K562 (cell line): ENCODE results near the gene CC2D1A. TPM values are rescaled to one million over a fixed set of nuclear protein-coding genes. Genes with fewer than 3 reads are reported as not detected.

Experiments
- ATAC-seq: fragments of 200-7000 bp; cut with Tn5 transposase; 3 replicates; pipeline ENCODE4 v1.9.1; 2020; ENCODE audit warnings: moderate library complexity
- BruUV-seq: library from RNA; stranded (reverse); fragments of 400-500 nt; replicated peaks from 2 replicates; lab custom pipeline; 2021; lab: Mats Ljungman, UMichigan
- CTCF ChIA-PET: fragments of 300-600 bp; formaldehyde crosslinking; extraction: SDS; loops from one replicate; lab custom pipeline; 2021; ENCODE audit warnings: low intra/inter-chr PET ratio; lab: Yijun Ruan, JAX
- POLR2A ChIA-PET: fragments of 300-600, 350-650 bp; sonication (Branson Sonifier 250); formaldehyde crosslinking; extraction: SDS; loops from one replicate; lab custom pipeline; 2021; ENCODE audit warnings: antibody characterized with exemption, inconsistent platforms; lab: Yijun Ruan, JAX
- DNase-seq, 4 experiments: peaks; one replicate each; pipeline versions ENCODE4 v3.0.0 to v3.0.0-alpha.2; 2011 to 2018; ENCODE audit warnings: low spot score in 3 of 4, mixed read lengths in 3 of 4; ENCODE audit errors: extremely low read depth in 1 of 4
- FAIRE-seq: peaks from 2 replicates; lab custom pipeline; 2011; peaks lifted over from hg19 to GRCh38; lab: Jason Lieb, UNC
- H2AFZ ChIP-seq: 2 replicates; pipeline ENCODE4 v1.6.0; 2011; ENCODE audit warnings: low read depth, low read length, control low read depth, inconsistent platforms
- H3K27ac ChIP-seq: fragments of 200-600 bp; 3 replicates; pipeline ENCODE4 v1.8.0; 2011; ENCODE audit warnings: low read depth, mild to moderate bottlenecking, control low read depth, inconsistent platforms, low read length, moderate library complexity, mixed read lengths; ENCODE audit errors: extremely low read depth
- H3K27me3 ChIP-seq, 2 experiments: fragments of 300-600 bp in 1 of 2; 2 replicates in 1 of 2; 3 replicates in 1 of 2; pipeline versions ENCODE4 v1.6.0 to v1.8.0; 2011; ENCODE audit warnings: inconsistent platforms in 2 of 2, low read length in 2 of 2, mild to moderate bottlenecking in 1 of 2, mixed read lengths in 1 of 2, moderate library complexity in 1 of 2; ENCODE audit not compliant: control insufficient read depth in 2 of 2, insufficient read depth in 2 of 2
- H3K36me3 ChIP-seq: fragments of 300-600 bp; 3 replicates; pipeline ENCODE4 v1.8.0; 2011; ENCODE audit warnings: mild to moderate bottlenecking, low read length, inconsistent platforms; ENCODE audit not compliant: control insufficient read depth, insufficient read depth
- H3K4me1 ChIP-seq, 2 experiments: fragments of 200-600 bp in 1 of 2; replicated peaks in 1 of 2; 2 replicates in 1 of 2; 3 replicates in 1 of 2; pipeline versions ENCODE4 v1.5.1 to v1.8.0; 2011; ENCODE audit warnings: inconsistent platforms in 2 of 2, low read length in 2 of 2, mild to moderate bottlenecking in 1 of 2, mixed read lengths in 1 of 2, moderate library complexity in 1 of 2; ENCODE audit not compliant: control insufficient read depth in 2 of 2, insufficient read depth in 2 of 2
- H3K4me2 ChIP-seq: 2 replicates; pipeline ENCODE4 v1.6.1; 2011; ENCODE audit warnings: low read length, control low read depth, inconsistent platforms, mixed read lengths; ENCODE audit not compliant: insufficient read depth
- H3K4me3 ChIP-seq: fragments of 200-600 bp; sonication (generic), shearing (Covaris generic); 2 replicates; pipeline ENCODE4 v1.5.1; 2016; ENCODE audit warnings: control low read depth, inconsistent platforms
- H3K79me2 ChIP-seq: fragments of 200-600 bp; 3 replicates; pipeline ENCODE4 v1.8.0; 2011; ENCODE audit warnings: low read length, inconsistent platforms; ENCODE audit not compliant: control insufficient read depth, insufficient read depth
- H3K9ac ChIP-seq, 2 experiments: 2 replicates each; pipeline versions ENCODE4 v1.6.0 to v1.6.1; 2011; ENCODE audit warnings: low read depth in 2 of 2, low read length in 2 of 2, control low read depth in 1 of 2, inconsistent platforms in 1 of 2, mild to moderate bottlenecking in 1 of 2, mixed read lengths in 1 of 2; ENCODE audit not compliant: insufficient read depth in 1 of 2
- H3K9me1 ChIP-seq: one replicate; pipeline ENCODE4 v1.6.0; 2011; ENCODE audit warnings: inconsistent platforms, mild to moderate bottlenecking, low read length, moderate library complexity; ENCODE audit not compliant: control insufficient read depth, insufficient read depth
- H3K9me3 ChIP-seq: replicated peaks from 2 replicates; pipeline ENCODE4 v1.5.1; 2011; ENCODE audit warnings: low read depth, low read length, inconsistent platforms; ENCODE audit not compliant: control insufficient read depth, insufficient read depth
- H4K20me1 ChIP-seq: replicated peaks from 2 replicates; pipeline ENCODE4 v1.6.1; 2011; ENCODE audit warnings: low read length, inconsistent platforms, mixed read lengths; ENCODE audit not compliant: control insufficient read depth, insufficient read depth
- ATF7 ChIP-seq: fragments of 450-650 bp; IDR thresholded peaks from 2 replicates; pipeline ENCODE4 v1.7.1; 2014; ENCODE audit warnings: mild to moderate bottlenecking, moderate library complexity
- NFATC3 ChIP-seq: fragments of 450-650 bp; IDR thresholded peaks from 2 replicates; pipeline ENCODE4 v1.6.1; 2017; ENCODE audit warnings: mild to moderate bottlenecking
- POLR3G ChIP-seq: IDR thresholded peaks from 2 replicates; pipeline ENCODE4 v1.6.1; 2011; ENCODE audit not compliant: insufficient read length, insufficient replicate concordance; ENCODE audit errors: extremely low read depth
- RAD21 ChIP-seq, 2 experiments: fragments of 250-450 bp in 1 of 2; fragments of 450-650 bp in 1 of 2; sonication (Bioruptor Pico) in 1 of 2; formaldehyde crosslinking in 1 of 2; IDR thresholded peaks in 1 of 2; conservative IDR thresholded peaks in 1 of 2; 2 replicates each; pipeline versions ENCODE4 v1.4.0 to v1.8.0; 2020 to 2022; ENCODE audit warnings: mild to moderate bottlenecking in 2 of 2, moderate library complexity in 1 of 2
- RNF2 ChIP-seq: sonication (generic); IDR thresholded peaks from 2 replicates; pipeline ENCODE4 v1.6.1; 2016
- SMC3 ChIP-seq: conservative IDR thresholded peaks from 2 replicates; pipeline ENCODE4 v1.6.1; 2011; ENCODE audit warnings: low read depth, low read length, improper control_type of control experiment; ENCODE audit not compliant: insufficient read depth
- WGBS: fragments of 100-300 bp; shearing (Covaris generic); methylation state at CpG from one replicate; pipeline ENCODE4 v1.1.6; 2016; ENCODE audit warnings: low coverage, mixed read lengths; ENCODE audit not compliant: insufficient coverage; ENCODE audit errors: missing lambda C conversion rate; 5-methylcytosine and 5-hydroxymethylcytosine counted together
- in situ Hi-C: fragments of 300-500 bp; cut with MboI; formaldehyde crosslinking; loops from 4 replicates; pipeline ENCODE4 v1.15.0; 2018; ENCODE audit warnings: inconsistent platforms, mixed read lengths
- intact Hi-C: fragments of 100-400 bp; cut with micrococcal nuclease; formaldehyde crosslinking; loops from 2 replicates; pipeline ENCODE4 v1.14.2; 2022
- polyA plus RNA-seq, 8 experiments: library from polyadenylated mRNA; depleted of rRNA in 4 of 8; stranded (reverse) in 5 of 8; unstranded in 3 of 8; fragments of >200 nt; fragmentation: Nextera tagmentation in 2 of 8; fragmentation: Illumina TruSeq in 1 of 8; extraction: Ambion mirVana in 2 of 8; extraction: Trizol in 1 of 8; gene quantifications; 2 replicates each; pipeline versions ENCODE4 v1.2.1 to v1.2.3, GENCODE V29; 2011 to 2014; ENCODE audit warnings: inconsistent platforms in 1 of 8, missing spikeins in 1 of 8
- total RNA-seq, 7 experiments: library from RNA; depleted of rRNA in 6 of 7; stranded (reverse); fragments of >200 nt in 6 of 7; fragmentation: Illumina TruSeq in 2 of 7; extraction: Trizol in 2 of 7; gene quantifications; 2 replicates each; pipeline versions ENCODE4 v1.2.1 to v1.2.3, GENCODE V29; 2011 to 2021; ENCODE audit warnings: low replicate concordance in 1 of 7
- TF ChIP-seq, protein P1 (sequence below): fragments of 450-650 bp; conservative IDR thresholded peaks from 2 replicates; pipeline ENCODE4 v1.6.1; 2016; ENCODE audit warnings: missing genetic modification characterization, low read depth, mild to moderate bottlenecking, control low read depth, missing compliant biosample characterization
- TF ChIP-seq, protein P2 (sequence below): fragments of 450-650 bp; IDR thresholded peaks from 2 replicates; pipeline ENCODE4 v1.6.1; 2016; ENCODE audit warnings: borderline replicate concordance
- TF ChIP-seq, protein P3 (sequence below): fragments of 250-450 bp; sonication (Bioruptor Pico); IDR thresholded peaks from 2 replicates; pipeline ENCODE4 v1.8.0; 2022; ENCODE audit warnings: inconsistent platforms, mild to moderate bottlenecking, moderate library complexity, borderline replicate concordance
- TF ChIP-seq, protein P4 (sequence below): fragments of 250-450 bp; sonication (Bioruptor Pico); IDR thresholded peaks from 2 replicates; pipeline ENCODE4 v1.9.0; 2021; ENCODE audit warnings: mild to moderate bottlenecking
- TF ChIP-seq, protein P5 (sequence below): fragments of 250-450 bp; sonication (Bioruptor Pico); IDR thresholded peaks from 2 replicates; pipeline ENCODE4 v1.8.0; 2021; ENCODE audit warnings: moderate library complexity, mild to moderate bottlenecking, inconsistent platforms
- TF ChIP-seq, protein P6 (sequence below): fragments of 450-650 bp; formaldehyde crosslinking; IDR thresholded peaks from 2 replicates; pipeline ENCODE4 v1.4.0; 2020; ENCODE audit warnings: mild to moderate bottlenecking, moderate library complexity
- TF ChIP-seq, protein P7 (sequence below): fragments of 450-650 bp; IDR thresholded peaks from 2 replicates; pipeline ENCODE4 v1.6.1; 2017; ENCODE audit warnings: mild to moderate bottlenecking, moderate library complexity

Gene CC2D1A
- total and polyA plus RNA-seq, 9 of the 15 experiments (the other 6 are each of a cell fraction or from before 2014, with no cell fraction given): 0.32 to 31.0 (median 12.9) TPM

DNA sequence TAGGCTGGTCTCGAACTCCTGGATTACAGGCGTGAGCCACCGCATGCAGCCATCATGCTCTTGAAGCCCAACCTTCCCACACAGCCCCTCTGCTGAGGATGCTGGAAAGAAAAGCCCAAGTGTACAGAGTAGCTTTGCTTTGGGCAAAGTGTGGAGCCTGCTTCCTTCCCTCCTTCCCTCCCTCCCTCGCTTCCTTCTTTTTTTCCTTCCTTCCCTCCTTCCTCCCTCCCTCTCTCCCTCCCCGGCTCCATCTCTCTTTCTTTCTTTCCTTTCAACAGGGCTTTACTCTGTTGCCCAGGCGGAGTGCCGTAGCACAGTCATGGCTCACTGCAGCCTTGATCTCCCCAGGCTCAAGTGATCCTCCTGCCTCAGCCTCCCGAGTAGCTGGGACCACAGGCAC, 2.7 kb downstream of the CC2D1A start:
- no peak overlapping the region for H2AFZ ChIP-seq
- FAIRE-seq: no peak
- H3K27ac ChIP-seq: no peak overlapping the region
- no peaks in the 10 kb centered on the region for H3K27me3 ChIP-seq
- TF ChIP-seq ATF7: no peak
- TF ChIP-seq, protein P1, sequence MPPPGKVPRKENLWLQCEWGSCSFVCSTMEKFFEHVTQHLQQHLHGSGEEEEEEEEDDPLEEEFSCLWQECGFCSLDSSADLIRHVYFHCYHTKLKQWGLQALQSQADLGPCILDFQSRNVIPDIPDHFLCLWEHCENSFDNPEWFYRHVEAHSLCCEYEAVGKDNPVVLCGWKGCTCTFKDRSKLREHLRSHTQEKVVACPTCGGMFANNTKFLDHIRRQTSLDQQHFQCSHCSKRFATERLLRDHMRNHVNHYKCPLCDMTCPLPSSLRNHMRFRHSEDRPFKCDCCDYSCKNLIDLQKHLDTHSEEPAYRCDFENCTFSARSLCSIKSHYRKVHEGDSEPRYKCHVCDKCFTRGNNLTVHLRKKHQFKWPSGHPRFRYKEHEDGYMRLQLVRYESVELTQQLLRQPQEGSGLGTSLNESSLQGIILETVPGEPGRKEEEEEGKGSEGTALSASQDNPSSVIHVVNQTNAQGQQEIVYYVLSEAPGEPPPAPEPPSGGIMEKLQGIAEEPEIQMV (tag): no peak
- no peak for TF ChIP-seq SMC3
- no peak for TF ChIP-seq RAD21 (CRISPR knock-in tag; conservative IDR thresholded peaks at IDR 0.05 in 1 of 2, IDR thresholded peaks at IDR 0.05 in 1 of 2)
- TF ChIP-seq, protein P2, sequence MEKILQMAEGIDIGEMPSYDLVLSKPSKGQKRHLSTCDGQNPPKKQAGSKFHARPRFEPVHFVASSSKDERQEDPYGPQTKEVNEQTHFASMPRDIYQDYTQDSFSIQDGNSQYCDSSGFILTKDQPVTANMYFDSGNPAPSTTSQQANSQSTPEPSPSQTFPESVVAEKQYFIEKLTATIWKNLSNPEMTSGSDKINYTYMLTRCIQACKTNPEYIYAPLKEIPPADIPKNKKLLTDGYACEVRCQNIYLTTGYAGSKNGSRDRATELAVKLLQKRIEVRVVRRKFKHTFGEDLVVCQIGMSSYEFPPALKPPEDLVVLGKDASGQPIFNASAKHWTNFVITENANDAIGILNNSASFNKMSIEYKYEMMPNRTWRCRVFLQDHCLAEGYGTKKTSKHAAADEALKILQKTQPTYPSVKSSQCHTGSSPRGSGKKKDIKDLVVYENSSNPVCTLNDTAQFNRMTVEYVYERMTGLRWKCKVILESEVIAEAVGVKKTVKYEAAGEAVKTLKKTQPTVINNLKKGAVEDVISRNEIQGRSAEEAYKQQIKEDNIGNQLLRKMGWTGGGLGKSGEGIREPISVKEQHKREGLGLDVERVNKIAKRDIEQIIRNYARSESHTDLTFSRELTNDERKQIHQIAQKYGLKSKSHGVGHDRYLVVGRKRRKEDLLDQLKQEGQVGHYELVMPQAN: no peak
- TF ChIP-seq, protein P3, sequence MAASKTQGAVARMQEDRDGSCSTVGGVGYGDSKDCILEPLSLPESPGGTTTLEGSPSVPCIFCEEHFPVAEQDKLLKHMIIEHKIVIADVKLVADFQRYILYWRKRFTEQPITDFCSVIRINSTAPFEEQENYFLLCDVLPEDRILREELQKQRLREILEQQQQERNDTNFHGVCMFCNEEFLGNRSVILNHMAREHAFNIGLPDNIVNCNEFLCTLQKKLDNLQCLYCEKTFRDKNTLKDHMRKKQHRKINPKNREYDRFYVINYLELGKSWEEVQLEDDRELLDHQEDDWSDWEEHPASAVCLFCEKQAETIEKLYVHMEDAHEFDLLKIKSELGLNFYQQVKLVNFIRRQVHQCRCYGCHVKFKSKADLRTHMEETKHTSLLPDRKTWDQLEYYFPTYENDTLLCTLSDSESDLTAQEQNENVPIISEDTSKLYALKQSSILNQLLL (CRISPR knock-in tag): no peak
- no peak for TF ChIP-seq RNF2
- TF ChIP-seq, protein P4, sequence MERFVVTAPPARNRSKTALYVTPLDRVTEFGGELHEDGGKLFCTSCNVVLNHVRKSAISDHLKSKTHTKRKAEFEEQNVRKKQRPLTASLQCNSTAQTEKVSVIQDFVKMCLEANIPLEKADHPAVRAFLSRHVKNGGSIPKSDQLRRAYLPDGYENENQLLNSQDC (CRISPR knock-in tag): no peak
- TF ChIP-seq, protein P5, sequence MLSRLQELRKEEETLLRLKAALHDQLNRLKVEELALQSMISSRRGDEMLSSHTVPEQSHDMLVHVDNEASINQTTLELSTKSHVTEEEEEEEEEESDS (CRISPR knock-in tag): no peak
- no peak for TF ChIP-seq POLR3G
- TF ChIP-seq, protein P6, sequence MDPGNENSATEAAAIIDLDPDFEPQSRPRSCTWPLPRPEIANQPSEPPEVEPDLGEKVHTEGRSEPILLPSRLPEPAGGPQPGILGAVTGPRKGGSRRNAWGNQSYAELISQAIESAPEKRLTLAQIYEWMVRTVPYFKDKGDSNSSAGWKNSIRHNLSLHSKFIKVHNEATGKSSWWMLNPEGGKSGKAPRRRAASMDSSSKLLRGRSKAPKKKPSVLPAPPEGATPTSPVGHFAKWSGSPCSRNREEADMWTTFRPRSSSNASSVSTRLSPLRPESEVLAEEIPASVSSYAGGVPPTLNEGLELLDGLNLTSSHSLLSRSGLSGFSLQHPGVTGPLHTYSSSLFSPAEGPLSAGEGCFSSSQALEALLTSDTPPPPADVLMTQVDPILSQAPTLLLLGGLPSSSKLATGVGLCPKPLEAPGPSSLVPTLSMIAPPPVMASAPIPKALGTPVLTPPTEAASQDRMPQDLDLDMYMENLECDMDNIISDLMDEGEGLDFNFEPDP (CRISPR knock-in tag): no peak
- TF ChIP-seq NFATC3: no peak
- TF ChIP-seq, protein P7, sequence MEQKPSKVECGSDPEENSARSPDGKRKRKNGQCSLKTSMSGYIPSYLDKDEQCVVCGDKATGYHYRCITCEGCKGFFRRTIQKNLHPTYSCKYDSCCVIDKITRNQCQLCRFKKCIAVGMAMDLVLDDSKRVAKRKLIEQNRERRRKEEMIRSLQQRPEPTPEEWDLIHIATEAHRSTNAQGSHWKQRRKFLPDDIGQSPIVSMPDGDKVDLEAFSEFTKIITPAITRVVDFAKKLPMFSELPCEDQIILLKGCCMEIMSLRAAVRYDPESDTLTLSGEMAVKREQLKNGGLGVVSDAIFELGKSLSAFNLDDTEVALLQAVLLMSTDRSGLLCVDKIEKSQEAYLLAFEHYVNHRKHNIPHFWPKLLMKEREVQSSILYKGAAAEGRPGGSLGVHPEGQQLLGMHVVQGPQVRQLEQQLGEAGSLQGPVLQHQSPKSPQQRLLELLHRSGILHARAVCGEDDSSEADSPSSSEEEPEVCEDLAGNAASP: no peak
- TF ChIP-seq, all 486 proteins: peak for 0
- H3K36me3 ChIP-seq: peaks cover 29% of the 10 kb centered on the region; the same call in 2 of the 3 replicates
- H3K9me1 ChIP-seq: no peaks in the 10 kb centered on the region
- no peaks in the 10 kb centered on the region for H4K20me1 ChIP-seq
- H3K9ac ChIP-seq: no peak overlapping the region
- in situ Hi-C loops: no loop called here
- 89% methylated on average over 7 of the region's 8 CpGs for WGBS
- POLR2A ChIA-PET: interaction anchor here (0.6 to 0.7 kb wide), 4 partner anchors 50 to 1186 kb away, joined by 3 to 4 read pairs (median 4); no protein-coding TSS in a partner anchor
- intact Hi-C loops: no loop called here
- peaks cover 10 to 28% of the 10 kb centered on the region in 2 experiments for H3K4me1 ChIP-seq
- H3K9me3 ChIP-seq: no peaks in the 10 kb centered on the region
- ATAC-seq (no peak), DNase-seq (no peak)
- no peak overlapping the region for H3K4me2 ChIP-seq
- no peak overlapping the region for H3K4me3 ChIP-seq
- no TSS peak for BruUV-seq
- CTCF ChIA-PET: no interaction called here
- H3K79me2 ChIP-seq: peaks cover 22% of the 10 kb centered on the region
